IPS-20b (cell line): ENCODE results near the gene PITPNM1.
A peak's percentile ranks its signal among the peaks of the same experiment; 100 is the strongest.

Source experiments
- H3K27ac ChIP-seq: one replicate; pipeline ENCODE4 v1.5.1; 2013; ENCODE audit warnings: low read length
- H3K27me3 ChIP-seq: 2 replicates; pipeline ENCODE4 v1.6.1; 2013; ENCODE audit warnings: mild to moderate bottlenecking, low read length, inconsistent platforms; ENCODE audit not compliant: insufficient read depth
- H3K36me3 ChIP-seq: 2 replicates; pipeline ENCODE4 v1.6.1; 2013; ENCODE audit warnings: low read depth, mild to moderate bottlenecking, inconsistent platforms, low read length, moderate library complexity; ENCODE audit not compliant: insufficient read depth
- H3K4me1 ChIP-seq: 2 replicates; pipeline ENCODE4 v1.6.1; 2013; ENCODE audit warnings: mild to moderate bottlenecking, control low read depth, inconsistent platforms, low read length, moderate library complexity; ENCODE audit not compliant: insufficient read depth
- H3K4me3 ChIP-seq: 2 replicates; pipeline ENCODE4 v1.5.1; 2013; ENCODE audit warnings: mild to moderate bottlenecking, low read length, inconsistent platforms
- H3K9ac ChIP-seq: 2 replicates; pipeline ENCODE4 v1.6.1; 2013; ENCODE audit warnings: low read depth, mild to moderate bottlenecking, inconsistent platforms, low read length, moderate library complexity
- H3K9me3 ChIP-seq: 2 replicates; pipeline ENCODE4 v1.6.1; 2013; ENCODE audit warnings: mild to moderate bottlenecking, low read depth, low read length, inconsistent platforms; ENCODE audit not compliant: insufficient read depth

Gene PITPNM1

DNA sequence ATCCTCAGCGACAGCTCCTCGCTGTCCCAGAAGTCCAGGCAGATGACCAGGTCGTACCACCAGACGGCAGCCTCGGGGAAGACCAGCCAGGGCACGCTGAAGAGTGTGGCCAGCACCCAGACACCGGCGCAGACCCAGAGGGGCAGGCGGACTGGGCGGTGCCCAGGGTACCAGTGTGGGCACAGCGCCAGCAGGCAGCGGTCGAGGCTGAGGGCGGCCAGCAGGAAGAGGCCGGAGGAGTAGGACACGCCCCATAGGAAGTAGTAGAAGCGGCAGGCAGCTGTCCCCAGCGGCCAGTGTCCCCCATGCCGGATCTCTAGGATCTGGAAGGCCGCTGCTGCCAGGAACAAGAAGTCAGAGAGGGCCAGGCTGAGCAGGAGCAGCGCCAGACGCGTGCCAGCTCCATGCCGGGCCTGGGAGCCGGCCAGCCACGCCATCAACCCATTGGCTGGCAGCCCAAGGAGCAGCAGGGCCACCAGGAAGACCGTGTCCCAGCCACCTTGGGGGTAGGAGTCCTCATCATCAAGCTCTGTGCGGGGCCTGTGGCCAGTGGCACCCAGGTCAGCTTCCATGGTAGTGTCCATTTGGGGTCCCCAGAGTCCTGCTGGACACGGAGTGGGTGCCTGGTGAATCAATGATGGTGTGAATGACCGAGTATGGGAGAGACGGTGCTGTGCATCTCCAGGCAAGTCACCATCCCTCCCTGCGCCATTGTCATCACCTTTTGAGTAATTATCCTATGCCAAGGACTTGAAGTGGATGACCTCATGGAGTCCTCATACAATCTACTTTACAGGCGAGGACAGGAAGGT, 52.8 kb downstream of the PITPNM1 start, which contains the start of gene GPR152:
TSS of gene GPR152 (minus strand) at position 589 of the 812 bp plus-strand sequence. CDS start at position 584, 5 bp downstream.
- no peak within 1 kb of the TSS for H3K4me3 ChIP-seq
- H3K9me3 ChIP-seq = no peaks in the 10 kb centered on the region
- H3K4me1 ChIP-seq = no peaks in the 10 kb centered on the region
- H3K27ac ChIP-seq = no peak within 1 kb of the TSS
- H3K36me3 ChIP-seq = no peaks in the 10 kb centered on the region
- no peaks in the 10 kb centered on the region for H3K27me3 ChIP-seq
- no peak within 1 kb of the TSS for H3K9ac ChIP-seq

DNA sequence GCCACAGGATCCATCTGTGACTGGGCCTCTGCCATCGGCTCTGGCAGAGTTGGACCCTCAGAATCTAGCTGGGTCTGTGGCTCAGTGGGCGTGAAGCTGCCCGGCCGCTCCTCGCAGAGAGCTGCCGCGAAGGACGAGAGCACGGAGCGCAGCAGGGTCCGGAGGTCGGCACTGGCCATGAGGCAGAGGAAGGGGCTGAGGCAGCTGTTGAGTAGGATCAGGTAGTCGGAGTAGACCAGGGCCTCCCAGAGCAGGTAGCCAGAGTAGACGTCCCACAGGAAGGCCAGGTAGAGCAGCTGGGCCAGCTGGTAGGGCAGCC, 53.5 kb downstream of the PITPNM1 start:
- Histone ChIP-seq H3K36me3 (no peaks in the 10 kb centered on the region), H3K9ac (no peak overlapping the region), H3K9me3 (no peaks in the 10 kb centered on the region), H3K27ac (no peak overlapping the region), H3K4me1 (no peaks in the 10 kb centered on the region), H3K4me3 (no peak overlapping the region), H3K27me3 (no peaks in the 10 kb centered on the region)

DNA sequence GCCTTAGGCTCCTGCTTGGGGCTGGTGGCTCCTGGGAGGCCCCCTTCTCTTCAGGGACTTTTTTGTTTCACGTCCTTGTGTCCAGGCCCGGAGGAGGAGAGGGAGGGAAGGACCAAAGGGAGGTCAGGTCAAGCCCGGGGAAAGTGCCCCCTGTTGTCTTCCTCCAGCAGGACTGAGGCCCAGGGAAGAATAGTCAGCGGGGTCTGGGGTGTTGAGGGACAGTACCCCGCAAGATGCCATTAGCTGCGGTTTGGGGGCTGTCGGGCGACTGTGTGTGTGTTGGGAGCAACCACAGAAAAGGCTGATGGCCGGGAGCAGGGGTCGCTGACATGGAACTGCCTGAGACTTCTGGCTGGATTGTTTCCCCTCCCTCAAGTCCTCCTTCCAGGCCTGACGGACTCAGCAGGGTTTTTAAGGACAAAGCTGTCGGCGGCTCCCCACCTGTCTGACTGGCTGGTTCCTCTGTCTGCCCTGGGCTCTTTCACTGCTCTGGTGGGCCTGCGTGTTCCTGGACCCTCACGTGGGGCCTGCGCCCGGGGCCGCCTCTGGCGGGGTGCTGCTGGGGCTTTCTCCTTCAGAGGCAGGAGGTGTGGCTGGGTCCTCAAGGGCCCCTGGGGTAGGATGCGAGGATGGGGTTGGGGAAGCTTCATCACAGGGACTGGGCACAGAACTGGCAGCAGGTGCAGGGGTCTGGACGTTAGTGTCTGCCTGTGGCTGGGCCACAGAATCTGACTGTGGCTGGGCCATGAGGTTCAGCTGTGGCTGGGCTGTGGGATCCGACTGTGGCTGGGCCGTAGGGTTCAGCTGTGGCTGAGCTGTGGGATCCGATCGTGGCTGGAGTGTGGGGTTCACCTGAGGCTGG, 54.1 kb downstream of the PITPNM1 start:
- Histone ChIP-seq H3K36me3 (no peaks in the 10 kb centered on the region), H3K27me3 (no peaks in the 10 kb centered on the region), H3K9ac (no peak overlapping the region), H3K4me1 (no peaks in the 10 kb centered on the region), H3K4me3 (no peak overlapping the region), H3K9me3 (no peaks in the 10 kb centered on the region), H3K27ac (no peak overlapping the region)

DNA sequence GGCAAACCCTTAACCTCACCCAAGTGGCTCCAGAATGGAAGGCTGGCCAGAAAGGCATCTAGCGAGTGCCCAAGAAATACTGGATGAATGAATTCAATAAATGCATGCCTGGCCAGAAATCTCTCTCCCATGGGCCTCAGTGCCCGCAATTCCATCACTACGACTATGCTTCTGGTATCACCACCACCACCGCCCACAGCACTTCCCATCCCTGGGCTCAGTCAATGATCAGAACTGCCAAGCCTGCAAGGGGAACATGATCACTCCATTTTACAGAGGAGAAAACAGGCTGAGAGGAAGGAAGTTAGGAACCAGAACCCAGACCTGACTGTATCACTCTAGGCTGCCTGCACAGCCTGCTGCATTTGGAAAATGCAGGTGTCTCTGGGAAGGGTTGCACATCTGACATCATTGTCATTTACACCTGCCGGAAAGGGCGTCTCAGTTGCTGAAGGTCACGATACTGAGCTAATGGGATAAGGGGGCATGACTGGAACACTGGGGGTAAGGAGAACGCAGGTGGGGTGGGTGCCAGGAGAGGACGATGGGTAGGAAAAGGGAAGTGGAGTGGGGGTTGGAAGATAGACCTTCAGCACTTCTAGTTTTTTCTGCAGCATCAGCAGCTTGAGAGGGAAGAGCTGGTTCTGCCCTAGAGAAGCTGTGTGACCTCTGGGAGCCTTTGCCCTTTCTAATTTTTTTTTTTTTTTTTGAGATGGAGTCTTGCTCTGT, 55.9 kb downstream of the PITPNM1 start:
- no peaks in the 10 kb centered on the region for H3K9me3 ChIP-seq
- H3K9ac ChIP-seq = no peak overlapping the region
- no peaks in the 10 kb centered on the region for H3K36me3 ChIP-seq
- no peak overlapping the region for H3K4me3 ChIP-seq
- no peaks in the 10 kb centered on the region for H3K27me3 ChIP-seq
- no peak overlapping the region for H3K27ac ChIP-seq
- H3K4me1 ChIP-seq = no peaks in the 10 kb centered on the region

DNA sequence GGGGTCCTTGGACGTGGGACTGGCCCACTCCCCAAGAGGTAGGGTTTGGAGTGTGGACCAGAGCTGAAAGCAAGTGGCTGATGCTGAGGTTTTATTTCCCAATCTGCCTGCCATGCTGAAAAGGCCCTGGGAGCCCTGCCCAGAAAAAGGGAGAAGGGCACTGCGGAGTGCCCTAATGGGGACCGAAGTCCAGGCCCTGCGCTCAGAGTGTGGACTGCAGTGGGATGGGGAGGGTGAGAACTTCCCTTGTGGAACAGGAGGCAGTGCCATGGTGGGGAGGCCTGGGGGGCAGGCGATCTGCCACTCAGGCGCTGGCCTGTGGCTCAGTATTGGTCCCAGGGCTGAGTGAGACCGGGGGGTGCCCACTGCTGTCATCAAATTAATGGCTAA, 56.9 kb downstream of the PITPNM1 start:
- H3K27me3 ChIP-seq = no peaks in the 10 kb centered on the region
- no peak overlapping the region for H3K27ac ChIP-seq
- H3K4me1 ChIP-seq = no peaks in the 10 kb centered on the region
- no peak overlapping the region for H3K4me3 ChIP-seq
- H3K9ac ChIP-seq = no peak overlapping the region
- H3K9me3 ChIP-seq = no peaks in the 10 kb centered on the region
- H3K36me3 ChIP-seq = no peaks in the 10 kb centered on the region

DNA sequence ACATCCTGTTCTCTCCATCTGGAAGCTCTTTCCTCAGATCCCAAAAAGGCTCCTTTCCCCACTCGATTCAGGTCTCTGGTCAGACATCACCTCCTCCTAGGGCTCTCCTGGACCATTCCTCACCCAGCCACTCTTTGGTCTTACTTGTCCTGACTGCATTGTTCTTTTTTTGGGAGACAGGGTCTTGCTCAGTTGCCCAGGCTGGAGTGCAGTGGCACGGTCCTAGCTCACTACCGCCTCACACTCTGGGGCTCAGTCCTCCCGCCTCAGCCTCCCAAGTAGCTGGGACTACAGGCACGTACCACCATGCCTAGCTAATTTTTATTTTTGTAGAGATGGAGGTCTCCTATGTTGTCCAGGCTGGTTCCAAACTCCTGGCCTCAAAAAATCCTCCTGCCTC, 59.6 kb downstream of the PITPNM1 start:
- Histone ChIP-seq H3K36me3 (peaks cover 5% of the 10 kb centered on the region), H3K27ac (no peak overlapping the region), H3K9me3 (no peaks in the 10 kb centered on the region), H3K9ac (no peak overlapping the region), H3K4me1 (no peaks in the 10 kb centered on the region), H3K4me3 (no peak overlapping the region), H3K27me3 (no peaks in the 10 kb centered on the region)

DNA sequence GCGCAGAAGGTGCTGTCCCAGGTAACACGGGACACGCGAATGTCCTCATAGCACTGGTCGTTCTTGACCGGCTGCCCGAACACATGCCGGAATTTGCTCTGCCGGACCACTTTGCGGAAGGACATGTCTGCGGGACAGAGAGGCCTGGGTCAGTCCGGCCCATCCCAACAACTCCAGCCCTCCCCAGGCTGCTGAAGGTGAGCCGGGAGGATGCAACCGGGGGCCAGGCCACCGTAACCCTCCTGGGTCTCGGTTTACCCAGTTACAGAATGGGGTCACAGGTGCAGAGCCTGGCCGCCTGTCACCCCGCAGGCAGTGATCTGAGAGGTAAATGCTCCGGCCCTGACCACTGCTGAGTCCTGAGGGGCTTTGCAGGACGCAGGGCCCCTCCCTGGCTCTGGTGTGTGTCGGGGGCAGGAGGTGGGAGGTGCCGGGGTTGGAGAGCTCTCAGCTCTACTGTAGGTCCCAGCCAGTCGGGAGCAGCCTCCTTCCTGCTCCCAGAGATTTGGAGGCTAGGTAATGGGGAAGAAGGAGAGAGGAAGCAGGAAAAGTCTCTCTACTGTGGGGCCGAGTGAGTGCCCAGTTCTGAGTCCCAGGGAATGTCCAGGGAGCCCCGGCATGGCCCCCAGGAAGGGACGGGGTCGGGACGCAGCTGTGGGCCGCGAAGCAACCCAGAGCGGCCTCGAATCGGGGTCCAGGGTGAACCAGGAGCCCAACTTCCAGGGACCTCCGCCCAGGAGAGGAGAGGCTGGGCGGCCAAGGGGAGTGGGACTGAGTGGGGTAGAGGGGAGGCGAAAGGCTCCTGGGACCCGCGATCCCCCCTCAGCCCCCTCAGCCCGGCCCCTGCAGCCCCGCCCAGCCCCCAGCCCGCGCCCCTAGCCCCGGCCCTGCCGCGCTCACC, 62.4 kb downstream of the PITPNM1 start:
- no peaks in the 10 kb centered on the region for H3K9me3 ChIP-seq
- H3K27me3 ChIP-seq = no peaks in the 10 kb centered on the region
- peak overlapping the region; percentile 83 for H3K9ac ChIP-seq
- no peaks in the 10 kb centered on the region for H3K4me1 ChIP-seq
- H3K36me3 ChIP-seq = peaks cover 13% of the 10 kb centered on the region
- H3K27ac ChIP-seq = peak overlapping the region; percentile 62
- peak overlapping the region; percentile 83 for H3K4me3 ChIP-seq
